Posterior cingulate gyrus (tissue), 11 donors: Measurements from ENCODE around the gene CISD3.

Experiments used
- DNase-seq, 10 donors: peaks; one replicate each; pipeline versions ENCODE4 v3.0.0 to v3.0.0-alpha.2; 2020 to 2021; ENCODE audit warnings: mixed read lengths in 3 of 10
- intact Hi-C: fragments of 100-400 bp; cut with DNase I; formaldehyde crosslinking; loops from one replicate; pipeline ENCODE4 v1.15.1; 2023

The CISD3 gene, protein sequence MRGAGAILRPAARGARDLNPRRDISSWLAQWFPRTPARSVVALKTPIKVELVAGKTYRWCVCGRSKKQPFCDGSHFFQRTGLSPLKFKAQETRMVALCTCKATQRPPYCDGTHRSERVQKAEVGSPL

DNA sequence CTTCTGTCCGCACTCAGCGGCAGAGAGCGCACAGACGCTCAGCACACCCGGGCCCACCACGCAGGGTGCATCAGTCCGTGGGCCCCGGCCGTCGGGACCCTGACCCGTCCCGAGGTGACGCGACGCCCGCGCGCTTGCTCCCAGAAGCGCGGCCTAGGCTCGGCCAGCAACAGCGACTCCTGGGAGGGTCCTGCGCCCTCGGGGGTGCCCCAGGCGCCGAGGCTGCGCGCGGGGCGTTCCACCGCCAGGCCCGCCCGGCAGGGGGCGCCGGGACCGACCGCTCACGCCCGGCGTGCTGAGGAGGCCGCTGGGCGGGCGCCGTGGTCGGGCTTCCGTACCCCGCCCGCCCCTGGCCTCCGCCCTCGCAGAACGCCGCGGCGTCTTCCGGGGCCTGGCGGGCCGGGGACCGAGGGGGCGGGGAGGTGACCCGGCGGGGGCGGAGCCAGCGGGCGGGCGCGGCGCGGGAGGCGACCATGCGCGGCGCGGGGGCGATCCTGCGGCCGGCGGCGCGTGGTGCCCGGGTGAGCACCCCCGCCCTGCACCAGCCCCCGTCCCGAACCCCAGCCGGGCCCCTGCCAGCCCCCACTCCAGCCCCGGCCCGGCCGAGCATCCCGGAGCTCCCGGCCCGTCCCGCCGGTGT lies at the start of gene CISD3:
TSS of gene CISD3 (plus strand) at position 456 of the 640 bp plus-strand sequence. CDS start at position 474, 18 bp downstream.
- intact Hi-C loops = loop anchor here (2.0 kb wide), 1 partner anchor 55 kb away; the partner anchor contains the start of gene EPOP
- peak; percentile 63 to 97 (median 70) for DNase-seq

DNA sequence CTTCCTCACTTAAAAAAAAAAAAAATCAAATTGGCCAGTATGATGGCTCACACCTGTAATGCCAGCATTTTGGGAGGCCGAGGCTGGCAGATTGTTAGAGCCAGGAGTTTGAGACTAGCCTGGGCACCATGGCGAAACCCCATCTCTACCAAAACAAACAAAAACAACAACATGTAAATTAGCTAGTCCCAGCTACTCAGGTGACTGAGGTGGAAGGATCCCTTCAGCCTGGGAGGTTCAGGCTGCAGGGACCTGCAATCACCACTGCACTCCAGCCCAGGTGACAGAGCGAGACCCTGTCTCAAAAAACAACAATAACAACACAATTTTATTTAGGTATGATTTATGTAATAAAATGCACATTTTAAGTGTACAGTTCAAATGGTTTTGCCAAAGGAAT lies 49.0 kb upstream of the CISD3 start:
- no peak for DNase-seq
- intact Hi-C loops = no loop called here

DNA sequence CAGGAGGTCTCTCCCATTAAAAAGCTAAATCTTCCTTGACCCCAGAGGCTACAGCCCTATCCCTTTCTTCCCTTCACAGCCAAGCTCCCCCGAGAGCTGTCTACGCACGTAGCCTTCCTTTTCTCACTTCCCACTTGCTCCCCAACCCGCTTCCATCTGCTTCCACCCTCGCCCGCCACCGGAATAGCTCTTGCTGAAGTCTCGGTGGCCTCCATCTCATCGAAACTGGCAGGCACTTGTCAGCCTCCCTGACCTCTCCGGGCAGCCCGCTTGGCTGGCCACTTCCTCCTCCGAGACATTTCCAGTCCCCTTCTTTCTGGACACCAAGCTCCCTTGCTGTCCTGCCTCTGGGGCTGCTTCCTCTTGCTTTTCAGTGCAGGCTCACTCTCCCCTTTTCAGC lies 44.6 kb upstream of the CISD3 start:
- intact Hi-C loops = no loop called here
- peak in 8 of 10 donors; percentile 35 to 92 (median 64) for DNase-seq

DNA sequence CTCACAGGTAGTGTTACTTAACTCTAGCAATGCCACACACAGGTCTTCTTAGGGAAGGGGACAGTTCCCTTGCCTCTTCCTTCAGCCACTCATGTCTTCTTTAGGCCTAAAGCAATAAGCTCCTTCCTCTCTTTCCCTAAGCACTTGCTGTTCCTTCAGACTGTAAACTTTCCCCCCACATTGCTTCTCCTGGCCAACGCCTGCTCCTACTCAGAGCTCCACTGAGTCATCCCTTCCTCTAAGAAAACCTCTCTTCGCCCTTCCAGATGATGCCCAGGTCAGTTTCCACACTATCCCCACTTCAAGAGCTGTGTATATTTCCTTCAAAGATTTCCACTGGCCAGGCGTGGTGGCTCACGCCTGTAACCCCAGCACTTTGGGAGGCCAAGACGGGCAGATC lies 42.9 kb upstream of the CISD3 start:
- DNase-seq = no peak
- intact Hi-C loops = no loop called here

DNA sequence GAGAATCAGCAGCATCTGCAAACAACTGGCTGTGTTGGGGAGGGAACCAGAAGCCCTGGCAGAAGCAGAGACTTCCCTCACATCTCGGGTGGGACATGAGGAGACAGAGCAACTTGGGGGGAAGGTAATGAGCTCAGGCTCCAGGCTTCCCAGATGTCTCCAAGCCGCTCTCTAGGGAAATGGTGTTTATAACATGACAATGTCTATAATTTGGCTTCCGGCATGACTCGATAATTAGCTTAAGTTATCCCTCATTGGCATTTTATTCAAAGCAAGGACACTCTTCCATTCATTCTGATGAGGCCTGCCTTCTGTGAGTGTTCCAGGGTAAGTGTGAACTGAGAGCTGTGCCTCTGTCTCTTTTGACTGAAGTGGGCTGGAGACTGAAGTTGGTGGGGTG lies 39.8 kb upstream of the CISD3 start:
- no peak for DNase-seq
- intact Hi-C loops = no loop called here

DNA sequence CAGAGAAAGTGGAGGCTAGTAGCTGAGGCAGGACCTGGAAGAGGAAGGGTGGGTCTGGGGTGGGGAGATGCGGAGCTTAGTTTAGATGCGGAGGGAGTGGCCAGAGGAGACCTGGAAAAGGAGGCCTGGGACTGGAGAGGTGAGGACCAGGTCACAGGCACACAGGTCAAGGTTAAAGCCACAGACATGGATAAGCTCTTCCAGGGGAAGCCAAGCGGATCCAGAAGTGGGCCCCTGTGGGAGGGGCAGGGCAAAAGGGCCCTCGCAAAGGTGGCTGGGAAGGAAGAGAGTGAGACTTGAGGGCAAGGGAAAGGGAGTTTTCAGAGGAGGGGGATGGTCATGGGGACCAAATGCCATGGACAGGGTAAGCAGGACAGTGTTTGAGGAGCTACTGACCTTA lies 39.0 kb upstream of the CISD3 start:
- intact Hi-C loops = no loop called here

DNA sequence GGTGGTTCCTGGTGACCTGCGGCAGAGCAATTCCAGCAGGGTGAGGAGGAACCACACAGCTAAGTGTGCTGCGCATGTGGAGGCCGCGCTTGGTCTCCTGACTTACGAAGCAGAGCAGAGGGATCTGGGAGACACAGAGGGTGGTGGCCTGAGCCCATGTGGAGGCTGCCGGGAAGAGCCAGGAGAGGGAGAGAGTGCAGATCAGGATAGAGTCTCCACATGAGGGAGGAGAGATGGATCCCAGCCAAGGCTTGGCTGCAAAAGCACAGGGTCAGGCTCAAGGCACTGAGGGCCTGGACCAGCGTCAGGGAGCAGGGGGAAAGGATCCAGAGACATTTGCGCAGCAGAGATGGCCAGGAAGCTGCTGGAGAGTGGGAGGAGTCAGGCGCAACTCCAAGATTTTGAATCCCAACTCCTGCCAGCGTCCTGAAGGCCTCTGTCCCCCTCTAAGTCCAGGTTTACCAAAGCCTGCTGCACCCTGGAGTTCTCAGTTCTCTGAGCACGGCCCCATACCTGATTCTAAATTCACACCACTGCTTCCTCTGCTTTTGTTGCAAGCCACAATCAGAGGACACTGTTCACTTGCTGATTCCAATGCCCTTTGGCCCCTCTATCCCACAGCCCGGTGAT lies 36.3 kb upstream of the CISD3 start:
- DNase-seq = peak in 3 of 10 donors; percentile 19 to 88 (median 38)
- intact Hi-C loops = no loop called here

More for the DNA sequence above, 39.0 kb upstream of the CISD3 start:
- DNase-seq = no peak

DNA sequence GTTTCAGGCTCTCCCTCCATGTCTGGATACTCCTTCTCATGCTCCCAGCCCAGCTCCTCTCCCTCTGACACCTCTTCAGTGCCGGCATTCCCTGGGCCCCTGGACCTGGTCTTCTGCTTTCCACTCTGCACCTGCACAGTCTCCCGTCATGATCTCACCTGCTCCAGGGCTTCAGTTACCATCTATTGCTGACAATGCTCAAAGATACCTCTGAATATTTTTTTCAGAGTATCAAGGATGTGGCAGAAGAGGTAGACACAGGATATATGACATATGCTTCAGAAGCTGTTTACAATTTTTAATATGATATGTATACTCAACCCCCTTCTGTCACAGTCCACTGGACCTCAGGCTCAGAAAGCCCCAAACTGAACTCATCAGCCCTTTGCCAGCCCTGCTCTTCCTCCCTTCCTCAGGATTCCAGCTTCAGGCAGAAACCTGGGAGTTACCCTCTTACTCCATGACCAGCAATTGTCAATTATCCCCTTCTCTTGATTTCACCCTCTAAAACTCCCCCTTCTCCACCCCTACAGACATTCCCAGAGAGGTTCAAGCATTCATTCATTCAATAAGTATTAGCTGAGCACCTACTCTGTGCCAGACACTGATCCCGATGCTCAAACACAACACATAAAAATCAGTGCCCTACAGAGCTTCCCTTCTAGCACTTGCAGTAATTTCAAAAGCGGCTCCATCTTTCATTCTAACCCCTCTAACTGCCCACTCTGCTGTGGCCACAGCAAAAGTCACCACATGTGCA lies 32.9 kb upstream of the CISD3 start:
- no peak for DNase-seq
- intact Hi-C loops = no loop called here

DNA sequence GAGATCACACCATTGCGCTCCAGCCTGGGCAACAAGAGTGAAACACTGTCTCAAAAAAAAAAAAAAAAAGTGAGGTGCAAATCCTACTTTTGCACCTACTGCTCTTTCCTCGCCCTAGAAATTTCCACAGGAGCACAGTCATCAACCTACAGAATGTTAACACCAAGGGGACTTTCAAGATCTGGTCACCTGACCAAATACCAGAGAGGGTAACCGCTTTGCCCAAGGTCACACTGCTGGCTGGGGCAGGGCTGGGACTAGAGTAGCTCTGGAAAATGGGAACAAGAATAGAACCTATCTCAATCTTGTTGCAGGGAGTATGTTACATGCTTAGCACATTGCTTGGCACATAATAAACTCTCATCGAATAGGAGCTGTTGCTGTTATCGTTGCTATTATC lies 31.4 kb upstream of the CISD3 start:
- no peak for DNase-seq
- intact Hi-C loops = no loop called here

DNA sequence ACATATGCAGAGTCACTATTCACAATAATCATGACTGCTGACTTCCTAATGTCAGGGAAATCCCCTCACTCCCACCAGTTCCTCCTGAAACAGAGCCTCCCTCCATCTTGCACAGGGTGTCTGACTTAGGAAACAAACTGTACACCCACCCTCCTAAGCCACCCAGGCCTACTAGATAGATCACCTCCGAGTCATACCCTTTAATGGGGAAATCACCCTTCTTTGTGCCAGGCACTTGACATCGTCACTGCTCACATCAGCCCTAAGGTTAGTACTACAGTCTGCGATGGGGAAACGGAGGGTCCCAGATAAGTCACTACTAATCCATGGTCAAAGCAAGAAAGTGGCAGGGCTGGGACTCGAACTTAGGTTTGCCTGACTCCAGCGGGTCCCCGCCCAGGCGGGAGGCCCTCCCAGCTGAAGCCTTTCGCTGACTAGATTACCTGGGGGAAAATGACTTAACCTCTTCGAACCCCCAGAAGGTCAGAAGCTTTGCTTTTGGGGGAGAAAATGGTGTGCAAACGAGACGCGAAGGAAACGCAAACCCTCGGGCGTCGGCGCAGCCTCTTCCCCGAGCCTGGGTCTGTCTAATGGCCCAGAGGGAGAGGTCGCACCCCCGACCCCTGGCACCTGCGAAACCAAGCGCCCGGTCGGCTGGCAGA lies 28.5 kb upstream of the CISD3 start:
- intact Hi-C loops = no loop called here
- no peak for DNase-seq

DNA sequence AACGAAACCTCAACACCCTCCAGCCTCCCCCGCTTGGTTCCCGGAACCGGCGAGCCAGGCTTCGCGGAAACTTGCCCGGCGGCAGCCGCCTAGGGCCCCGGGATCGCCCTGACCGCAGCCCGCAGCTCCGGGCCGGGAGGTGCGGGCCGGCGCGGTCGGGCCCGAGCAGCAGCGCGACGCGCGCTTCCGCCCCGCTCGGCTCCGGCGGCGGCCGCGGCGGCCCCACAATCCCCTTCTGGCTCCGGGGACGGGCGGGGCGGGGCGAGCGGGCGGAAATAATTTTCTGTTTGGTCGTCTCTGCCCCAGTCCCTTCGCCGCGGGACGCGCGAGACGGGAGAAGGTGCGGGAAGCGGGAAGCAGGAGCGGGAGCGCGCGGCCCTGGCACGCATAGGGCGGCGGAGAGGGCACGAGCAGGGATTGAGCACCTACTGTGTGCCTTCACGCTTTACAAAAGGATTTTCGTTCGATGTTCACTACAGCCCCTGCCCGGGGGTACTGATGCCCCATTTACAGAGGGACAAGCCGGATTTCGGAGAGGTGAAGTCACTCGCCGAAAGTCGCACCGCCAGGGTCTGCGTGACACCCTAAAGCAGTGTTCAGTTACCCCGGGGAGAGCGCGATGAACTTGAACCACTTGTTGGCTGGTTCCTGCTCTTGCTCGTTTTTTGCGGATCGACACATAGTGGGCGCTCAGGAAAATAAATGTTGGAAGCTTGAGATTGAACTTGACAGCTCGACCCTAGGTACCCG lies 27.8 kb upstream of the CISD3 start:
- intact Hi-C loops = no loop called here
- peak; percentile 69 to 96 (median 78) for DNase-seq

DNA sequence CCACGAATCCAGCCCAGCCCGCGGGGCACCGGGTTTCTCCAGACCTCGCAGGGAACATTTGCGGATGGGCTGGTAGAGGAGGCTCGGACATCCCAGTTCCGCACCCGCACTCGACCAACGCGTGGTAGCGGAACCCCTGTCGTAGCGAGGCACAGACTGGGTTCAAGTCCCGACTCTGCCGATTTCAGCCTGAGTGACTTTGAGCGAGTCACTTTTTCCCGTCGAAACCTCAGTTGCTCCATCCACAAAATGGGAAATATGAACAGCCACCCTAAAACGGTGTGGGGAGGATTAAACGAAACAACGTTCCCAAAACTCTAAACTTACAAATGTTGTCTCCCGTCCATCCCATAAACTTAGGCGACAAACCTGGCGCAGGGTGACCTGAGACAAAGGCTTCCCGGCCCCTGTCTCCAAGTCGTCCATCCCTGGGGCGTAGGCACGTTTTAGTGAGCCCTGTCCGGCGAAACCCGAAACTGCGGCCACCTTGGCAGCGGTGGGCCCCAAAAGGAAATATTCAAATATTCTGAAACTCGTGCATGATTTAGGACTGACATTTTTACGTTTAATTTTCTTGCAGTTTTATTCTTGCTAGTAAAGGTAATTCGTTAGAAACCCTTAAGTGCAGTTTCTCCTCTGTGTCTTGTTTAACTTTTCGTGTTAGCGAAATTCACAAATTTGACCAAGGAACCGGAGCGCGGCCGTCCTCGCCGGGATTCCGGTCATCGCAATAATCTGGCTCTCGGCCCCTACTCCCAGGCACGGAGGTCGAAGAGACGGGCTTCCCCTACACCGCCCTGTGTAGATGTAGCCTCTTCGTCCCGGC lies 27.0 kb upstream of the CISD3 start:
- intact Hi-C loops = no loop called here

DNA sequence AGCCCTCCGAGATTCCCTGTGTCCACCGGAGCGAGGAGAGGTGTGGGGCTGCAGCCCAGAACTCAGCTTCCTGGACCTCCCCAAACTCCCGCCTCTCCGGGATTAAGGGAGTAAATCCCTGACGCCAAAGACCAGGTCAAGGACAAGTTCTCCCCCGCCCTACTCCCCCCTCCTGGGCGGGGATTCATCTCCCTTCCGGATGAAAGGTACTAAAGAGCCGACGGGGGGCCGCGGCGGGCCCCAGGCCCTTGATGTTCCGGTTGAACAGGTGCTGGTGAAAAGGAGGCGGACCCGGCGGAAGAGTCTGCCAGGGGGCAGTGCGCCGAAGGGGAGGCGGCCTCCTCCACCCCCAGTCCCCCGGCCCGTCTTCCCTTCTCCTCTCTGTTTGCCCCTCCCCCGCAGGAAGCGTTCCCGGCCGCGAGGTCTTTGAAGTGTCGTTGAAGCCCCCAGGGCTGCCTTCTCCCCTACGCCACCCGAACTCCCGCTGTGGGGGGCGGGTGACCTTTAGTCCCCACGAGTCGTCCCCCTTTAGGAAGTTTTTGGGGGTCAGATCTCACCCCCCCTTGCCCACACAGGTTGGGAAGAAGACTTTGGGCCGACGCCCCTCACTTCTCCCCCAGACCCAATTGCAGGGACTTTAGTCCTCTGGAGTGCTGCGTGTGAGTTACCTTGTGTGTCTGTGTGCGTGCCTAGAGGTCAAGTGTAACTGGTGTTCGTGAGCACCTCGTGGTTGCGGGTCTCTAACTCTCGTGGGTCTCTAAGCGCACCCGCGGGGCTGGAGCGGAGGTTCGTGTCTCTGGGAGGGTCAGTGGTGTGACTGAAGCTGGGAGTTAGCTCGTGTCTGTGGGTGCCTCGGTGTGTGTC lies 26.2 kb upstream of the CISD3 start:
- intact Hi-C loops = no loop called here
- DNase-seq = no peak

More for the DNA sequence above, 27.0 kb upstream of the CISD3 start:
- DNase-seq = no peak

DNA sequence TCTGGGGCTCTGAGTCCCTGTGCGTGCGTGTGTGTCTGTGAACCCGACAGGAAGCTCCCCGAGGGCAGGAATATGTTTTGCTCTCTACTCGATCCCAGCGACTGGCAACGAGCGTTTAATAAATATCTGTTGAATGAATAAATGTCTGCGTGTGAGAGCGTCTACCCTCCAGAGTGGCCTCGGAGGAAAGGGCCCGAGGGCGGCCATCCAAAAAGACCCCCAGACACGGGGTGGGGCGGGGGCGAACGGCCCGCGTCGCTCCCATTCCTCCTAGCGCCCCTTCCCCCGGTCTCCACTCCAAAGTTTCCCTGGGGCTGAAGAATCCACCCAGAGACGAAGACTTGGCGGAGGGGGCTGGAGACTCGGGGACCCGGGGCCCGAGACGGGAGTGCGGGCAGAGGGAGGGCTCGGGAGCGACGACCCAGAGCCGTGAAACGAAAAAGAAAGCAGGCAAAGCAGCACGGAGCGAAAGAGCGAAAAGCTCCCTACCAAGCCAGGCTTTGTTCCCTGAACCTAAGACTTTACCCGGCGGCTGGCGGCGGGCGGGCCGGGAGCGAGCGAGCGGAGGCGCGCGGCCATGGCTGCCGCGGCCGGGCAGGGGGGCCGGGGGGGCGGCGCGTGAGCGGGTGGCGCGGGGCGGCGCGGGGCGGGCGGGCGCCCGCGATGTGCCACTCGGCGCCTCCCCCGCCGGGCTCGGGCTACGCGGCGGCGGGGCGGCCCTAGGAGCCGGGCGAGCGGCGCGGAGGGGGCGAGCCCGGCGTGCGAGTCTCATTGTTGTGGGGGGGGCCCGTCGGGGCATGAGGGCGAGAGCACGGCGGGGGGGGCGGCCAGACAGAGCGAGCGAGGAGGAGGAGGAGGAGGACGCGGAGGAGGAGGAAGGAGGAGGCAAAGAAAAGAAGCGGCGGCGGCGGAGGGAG lies 25.3 kb upstream of the CISD3 start, which contains the start of gene MLLT6:
TSS of gene MLLT6 (plus strand) at position 668 of the 917 bp plus-strand sequence. CDS start 360 bp downstream, outside the sequence.
- DNase-seq = peak; percentile 66 to 97 (median 82)
- intact Hi-C loops = no loop called here

DNA sequence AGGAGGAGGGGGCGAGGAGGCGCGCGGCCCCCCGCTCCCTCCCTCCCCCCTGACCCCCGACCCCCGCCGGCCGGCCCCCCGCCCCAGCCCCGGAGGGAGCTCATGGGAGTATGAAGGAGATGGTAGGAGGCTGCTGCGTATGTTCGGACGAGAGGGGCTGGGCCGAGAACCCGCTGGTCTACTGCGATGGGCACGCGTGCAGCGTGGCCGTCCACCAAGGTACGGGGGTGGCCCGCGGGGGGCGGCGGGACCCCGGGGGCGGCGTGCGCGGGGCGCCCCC lies 24.7 kb upstream of the CISD3 start:
- no peak for DNase-seq
- intact Hi-C loops = no loop called here

DNA sequence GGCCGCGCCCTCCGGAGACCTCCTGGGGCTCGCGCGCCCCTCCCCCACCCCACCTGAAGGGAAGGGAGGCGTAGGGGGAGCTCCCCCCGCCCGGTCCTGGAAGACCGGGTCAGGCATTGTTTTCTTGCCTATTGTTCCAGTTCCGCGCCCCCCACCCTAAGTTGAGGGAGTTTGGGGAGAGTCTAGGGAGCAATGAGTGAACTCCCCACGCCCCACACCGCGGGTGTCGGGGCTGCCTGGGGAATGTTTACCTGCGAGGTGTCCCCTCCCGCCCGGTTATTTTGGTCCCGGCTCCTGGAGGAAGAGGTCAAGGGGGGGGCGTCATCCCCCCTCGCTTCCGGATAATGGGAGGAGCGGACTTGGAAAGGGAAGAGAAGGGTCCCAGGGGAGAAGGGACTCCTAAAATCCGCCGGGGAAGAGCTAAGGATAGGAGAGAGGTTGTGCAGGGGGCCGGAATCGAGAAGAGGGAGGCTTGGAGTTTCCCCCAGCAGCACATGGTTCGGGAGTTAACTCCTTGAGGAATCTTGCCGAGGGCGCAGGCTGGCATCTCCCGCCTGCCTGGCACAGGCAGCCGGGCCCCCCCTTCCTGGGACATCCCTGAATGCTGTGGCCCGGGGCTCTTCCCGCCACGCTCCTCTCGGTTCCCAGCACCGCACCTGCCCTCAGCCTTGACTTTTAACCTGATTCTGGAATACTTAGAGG lies 24.2 kb upstream of the CISD3 start:
- intact Hi-C loops = no loop called here

More for the DNA sequence above, 24.2 kb upstream of the CISD3 start:
- DNase-seq = peak in 2 of 10 donors; percentile 22 to 41
